MM.1S (cell line): ENCODE data around the gene CNTNAP2.

ENCODE experiments used
- DNase-seq: peaks from one replicate; pipeline ENCODE4 v3.0.0-alpha.2; 2015
- H2AFZ ChIP-seq: fragments of 300-600 bp; sonication (generic); 2 replicates; pipeline ENCODE4 v1.6.0; 2016; ENCODE audit warnings: antibody characterized with exemption, low read length
- H3F3A ChIP-seq: fragments of 300-600 bp; sonication (generic); 2 replicates; pipeline ENCODE4 v1.6.1; 2016; ENCODE audit warnings: mild to moderate bottlenecking, antibody characterized with exemption, low read length, moderate library complexity, mixed read lengths; ENCODE audit not compliant: insufficient read depth
- H3K27ac ChIP-seq: fragments of 300-600 bp; sonication (generic); 2 replicates; pipeline ENCODE4 v1.5.1; 2016; ENCODE audit warnings: mild to moderate bottlenecking, low read length
- H3K27me3 ChIP-seq: fragments of 300-600 bp; sonication (generic); replicated peaks from 2 replicates; pipeline ENCODE4 v1.6.0; 2016; ENCODE audit warnings: low read length; ENCODE audit not compliant: insufficient read depth
- H3K36me3 ChIP-seq: fragments of 300-600 bp; sonication (generic); replicated peaks from 2 replicates; pipeline ENCODE4 v1.6.1; 2016; ENCODE audit warnings: mild to moderate bottlenecking, low read length, mixed read lengths; ENCODE audit not compliant: insufficient read depth
- H3K4me1 ChIP-seq: fragments of 300-600 bp; sonication (generic); 2 replicates; pipeline ENCODE4 v1.6.1; 2016; ENCODE audit warnings: low read length, mixed read lengths
- H3K4me2 ChIP-seq: fragments of 300-600 bp; sonication (generic); 2 replicates; pipeline ENCODE4 v1.6.0; 2016; ENCODE audit warnings: low read depth, low read length
- H3K4me3 ChIP-seq: fragments of 300-600 bp; sonication (generic); 2 replicates; pipeline ENCODE4 v1.5.1; 2016; ENCODE audit warnings: low read length, mixed read lengths
- H3K79me2 ChIP-seq: fragments of 300-600 bp; sonication (generic); 2 replicates; pipeline ENCODE4 v1.6.1; 2016; ENCODE audit warnings: mixed run types, low read length, mixed read lengths
- H3K9ac ChIP-seq: fragments of 300-600 bp; sonication (generic); 2 replicates; pipeline ENCODE4 v1.6.1; 2016; ENCODE audit warnings: low read length, mixed read lengths
- H3K9me2 ChIP-seq: fragments of 300-600 bp; sonication (generic); replicated peaks from 2 replicates; pipeline ENCODE4 v1.6.1; 2016; ENCODE audit warnings: mild to moderate bottlenecking, low read length, mixed read lengths; ENCODE audit not compliant: insufficient read depth
- H3K9me3 ChIP-seq: fragments of 300-600 bp; sonication (generic); replicated peaks from 2 replicates; pipeline ENCODE4 v1.6.1; 2016; ENCODE audit warnings: mild to moderate bottlenecking, low read length, mixed read lengths; ENCODE audit not compliant: insufficient read depth
- H4K20me1 ChIP-seq: fragments of 300-600 bp; sonication (generic); 2 replicates; pipeline ENCODE4 v1.6.1; 2016; ENCODE audit warnings: mild to moderate bottlenecking, low read length, moderate library complexity, mixed read lengths; ENCODE audit not compliant: insufficient read depth
- EZH2 ChIP-seq: fragments of 300-600 bp; sonication (generic); optimal IDR thresholded peaks from 2 replicates; pipeline ENCODE3; 2017; ENCODE audit warnings: low read depth, mild to moderate bottlenecking, antibody characterized with exemption, low read length, mixed read lengths
- EZH2phosphoT487 ChIP-seq: fragments of 300-600 bp; sonication (generic); IDR thresholded peaks from 2 replicates; pipeline ENCODE4 v1.6.1; 2018; ENCODE audit warnings: antibody characterized with exemption, low read length
- TF ChIP-seq, protein P1 (sequence below): fragments of 300-600 bp; sonication (generic); IDR thresholded peaks from 2 replicates; pipeline ENCODE4 v1.5.1; 2016; ENCODE audit warnings: antibody characterized with exemption, low read length, mixed read lengths

CNTNAP2 gene

GRCh38 chr7:147173883-147174282 lies 1057.3 kb downstream of the CNTNAP2 start:
- Histone ChIP-seq H3K27ac (no peak overlapping the region), H3F3A (no peaks in the 10 kb centered on the region), H3K27me3 (no peaks in the 10 kb centered on the region)

GRCh38 chr7:147182874-147183273 lies 1066.3 kb downstream of the CNTNAP2 start:
- Histone ChIP-seq H3K27me3 (no peaks in the 10 kb centered on the region), H3K9me3 (no peaks in the 10 kb centered on the region), H3K36me3 (no peaks in the 10 kb centered on the region), H3K4me3 (no peak overlapping the region), H3K4me1 (no peaks in the 10 kb centered on the region), H3K79me2 (no peaks in the 10 kb centered on the region), H4K20me1 (no peaks in the 10 kb centered on the region), H2AFZ (no peak overlapping the region), H3K9me2 (no peaks in the 10 kb centered on the region), H3K4me2 (no peak overlapping the region), H3K27ac (no peak overlapping the region), H3F3A (no peaks in the 10 kb centered on the region), H3K9ac (no peak overlapping the region)
- TF ChIP-seq, protein P1, sequence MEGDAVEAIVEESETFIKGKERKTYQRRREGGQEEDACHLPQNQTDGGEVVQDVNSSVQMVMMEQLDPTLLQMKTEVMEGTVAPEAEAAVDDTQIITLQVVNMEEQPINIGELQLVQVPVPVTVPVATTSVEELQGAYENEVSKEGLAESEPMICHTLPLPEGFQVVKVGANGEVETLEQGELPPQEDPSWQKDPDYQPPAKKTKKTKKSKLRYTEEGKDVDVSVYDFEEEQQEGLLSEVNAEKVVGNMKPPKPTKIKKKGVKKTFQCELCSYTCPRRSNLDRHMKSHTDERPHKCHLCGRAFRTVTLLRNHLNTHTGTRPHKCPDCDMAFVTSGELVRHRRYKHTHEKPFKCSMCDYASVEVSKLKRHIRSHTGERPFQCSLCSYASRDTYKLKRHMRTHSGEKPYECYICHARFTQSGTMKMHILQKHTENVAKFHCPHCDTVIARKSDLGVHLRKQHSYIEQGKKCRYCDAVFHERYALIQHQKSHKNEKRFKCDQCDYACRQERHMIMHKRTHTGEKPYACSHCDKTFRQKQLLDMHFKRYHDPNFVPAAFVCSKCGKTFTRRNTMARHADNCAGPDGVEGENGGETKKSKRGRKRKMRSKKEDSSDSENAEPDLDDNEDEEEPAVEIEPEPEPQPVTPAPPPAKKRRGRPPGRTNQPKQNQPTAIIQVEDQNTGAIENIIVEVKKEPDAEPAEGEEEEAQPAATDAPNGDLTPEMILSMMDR, result no peak
- TF ChIP-seq EZH2 (no peak), EZH2phosphoT487 (no peak)
- DNase-seq, result no peak

More at GRCh38 chr7:147173883-147174282, 1057.3 kb downstream of the CNTNAP2 start:
- Histone ChIP-seq H3K4me3 (no peak overlapping the region), H4K20me1 (no peaks in the 10 kb centered on the region), H3K4me2 (no peak overlapping the region), H3K79me2 (no peaks in the 10 kb centered on the region), H3K36me3 (no peaks in the 10 kb centered on the region), H3K9ac (no peak overlapping the region), H3K4me1 (no peaks in the 10 kb centered on the region), H3K9me3 (no peaks in the 10 kb centered on the region), H3K9me2 (no peaks in the 10 kb centered on the region), H2AFZ (no peak overlapping the region)
- TF ChIP-seq EZH2, result no peak
- TF ChIP-seq EZH2phosphoT487, result no peak
- TF ChIP-seq, protein P1, result no peak
- no peak for DNase-seq

DNA sequence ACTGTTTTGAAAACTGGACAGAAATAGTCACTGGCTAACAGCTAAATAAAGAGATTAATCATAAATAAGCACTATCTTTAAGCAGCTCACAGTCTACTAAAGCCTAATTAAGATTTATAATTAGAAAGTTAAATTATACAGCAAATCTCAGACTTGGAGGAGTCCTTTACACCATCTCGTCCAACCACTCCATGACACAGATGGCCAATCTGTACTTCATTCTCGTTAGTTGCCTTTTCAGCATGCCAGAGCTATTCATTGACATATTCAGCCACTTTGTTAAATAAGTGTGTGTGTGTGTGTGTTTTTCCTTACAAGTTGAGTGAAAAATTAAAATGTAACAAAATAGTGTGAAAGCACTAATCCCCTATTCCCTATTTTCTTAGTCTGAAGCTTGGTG lies 1066.7 kb downstream of the CNTNAP2 start:
- Histone ChIP-seq H4K20me1 (no peaks in the 10 kb centered on the region), H3F3A (no peaks in the 10 kb centered on the region), H3K4me2 (no peak overlapping the region), H3K27ac (no peak overlapping the region), H3K9ac (no peak overlapping the region), H3K9me2 (no peaks in the 10 kb centered on the region), H3K27me3 (no peaks in the 10 kb centered on the region), H3K4me3 (no peak overlapping the region), H3K36me3 (no peaks in the 10 kb centered on the region), H3K4me1 (no peaks in the 10 kb centered on the region), H2AFZ (no peak overlapping the region), H3K9me3 (no peaks in the 10 kb centered on the region), H3K79me2 (no peaks in the 10 kb centered on the region)
- no peak for DNase-seq
- TF ChIP-seq, protein P1, result no peak
- TF ChIP-seq EZH2phosphoT487, result no peak
- no peak for TF ChIP-seq EZH2
